ENCODE measurements around the gene SIGLECL1.

Gene SIGLECL1

DNA sequence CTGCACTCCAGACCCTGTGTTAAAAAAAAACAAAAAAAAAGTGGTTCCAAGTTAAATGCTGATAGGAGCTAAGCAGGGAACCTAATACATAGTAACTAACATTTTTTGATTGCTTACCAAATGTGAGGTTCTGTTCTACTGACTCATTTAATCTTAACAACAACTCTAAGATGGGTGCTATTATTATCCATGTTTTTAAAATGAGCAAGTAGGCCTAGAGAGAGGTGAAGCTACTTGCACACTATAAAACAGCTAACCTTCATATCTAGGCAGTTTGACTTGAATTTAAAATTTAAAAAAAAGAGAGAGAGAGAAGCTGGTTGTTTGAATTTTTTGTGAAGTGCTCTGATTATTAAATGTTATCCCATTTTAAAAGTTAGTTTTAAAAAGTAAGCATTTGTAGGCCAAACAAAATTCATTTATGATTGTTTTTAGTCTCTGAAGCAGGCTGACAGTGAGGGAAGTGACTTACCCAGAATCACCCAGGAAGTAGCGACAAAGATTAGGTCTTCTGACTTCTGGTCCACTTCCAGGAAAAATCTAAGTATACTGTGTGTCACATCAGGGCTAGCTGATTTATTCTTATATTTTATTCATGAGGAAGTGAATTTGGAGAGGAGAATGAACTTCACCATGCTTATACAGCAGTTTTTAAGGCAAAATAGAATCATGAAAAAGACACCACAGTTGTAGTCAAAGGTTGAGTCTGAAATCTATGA, 2.4 kb downstream of the SIGLECL1 start:
- DNase-seq, result peak; percentile 60

DNA sequence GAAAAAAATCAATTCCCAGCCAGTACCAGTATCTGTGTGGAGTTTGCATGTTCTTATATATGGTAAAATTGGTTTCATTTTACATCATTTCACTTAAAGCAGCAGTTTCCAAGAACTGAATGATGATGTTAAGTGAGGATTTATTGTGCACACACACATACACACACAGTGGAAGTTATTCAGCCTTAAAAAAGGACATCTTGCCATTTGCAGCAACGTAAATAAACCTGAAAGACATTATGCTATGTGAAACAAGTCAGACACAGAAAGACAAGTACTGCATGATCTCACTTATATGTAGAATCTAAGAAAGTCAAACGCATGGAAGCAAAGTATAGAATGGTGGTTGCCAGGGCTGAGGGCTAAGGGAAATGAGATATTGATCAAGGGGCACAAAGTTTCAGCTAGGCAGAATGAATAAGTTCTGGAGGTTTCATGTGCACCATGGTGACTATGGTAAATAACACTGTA, 5.3 kb downstream of the SIGLECL1 start:
- peak; percentile 77 for DNase-seq

- no peak for DNase-seq
Measured at GRCh38 chr19:51257471-51257870, 6.6 kb downstream of the SIGLECL1 start.

GRCh38 chr19:51258165-51259160, 7.6 kb downstream of the SIGLECL1 start:
- no peak for DNase-seq

DNA sequence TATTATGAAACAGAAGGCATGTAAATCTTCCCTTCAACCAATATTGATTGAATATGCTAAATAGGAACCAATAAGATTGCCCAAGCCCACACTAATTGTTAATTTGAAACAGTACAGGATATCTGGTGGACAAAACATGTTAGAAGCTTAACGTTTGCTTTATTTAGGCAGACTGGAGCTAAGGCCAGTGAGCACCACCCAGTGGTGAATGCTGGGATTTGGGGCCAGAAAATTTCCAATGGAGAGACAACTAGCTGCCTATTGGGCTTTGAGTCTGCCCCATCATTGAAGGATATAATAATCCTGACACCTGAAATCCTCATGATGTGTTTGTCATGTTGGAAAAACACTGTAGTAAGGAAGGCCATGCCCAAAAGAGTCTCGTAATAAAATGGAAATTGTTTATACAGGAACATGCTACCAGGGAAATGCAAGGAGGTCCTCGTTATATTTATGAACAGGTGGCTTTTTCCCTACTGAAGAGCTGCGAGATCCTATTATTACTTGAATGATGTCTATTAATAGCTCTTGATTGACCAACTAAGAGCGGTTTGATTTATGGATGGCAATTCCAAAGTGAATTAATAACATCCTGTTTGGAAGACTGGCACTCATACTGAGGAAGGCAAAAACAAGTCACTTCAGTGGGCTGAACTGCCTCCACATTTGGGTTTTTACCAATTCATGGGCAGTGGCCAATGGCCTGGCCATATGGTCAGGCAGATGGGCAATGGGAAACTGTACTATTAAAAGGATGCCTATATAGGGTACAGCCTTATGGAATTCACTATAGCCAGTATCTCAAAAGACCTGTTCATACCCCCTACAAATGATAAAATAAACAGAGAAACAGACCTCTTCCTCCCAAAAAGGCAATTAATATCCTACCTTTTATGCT, 8.7 kb downstream of the SIGLECL1 start:
- peak; percentile 76 for DNase-seq

GRCh38 chr19:51263808-51264207, 12.9 kb downstream of the SIGLECL1 start:
- no peak for DNase-seq

DNA sequence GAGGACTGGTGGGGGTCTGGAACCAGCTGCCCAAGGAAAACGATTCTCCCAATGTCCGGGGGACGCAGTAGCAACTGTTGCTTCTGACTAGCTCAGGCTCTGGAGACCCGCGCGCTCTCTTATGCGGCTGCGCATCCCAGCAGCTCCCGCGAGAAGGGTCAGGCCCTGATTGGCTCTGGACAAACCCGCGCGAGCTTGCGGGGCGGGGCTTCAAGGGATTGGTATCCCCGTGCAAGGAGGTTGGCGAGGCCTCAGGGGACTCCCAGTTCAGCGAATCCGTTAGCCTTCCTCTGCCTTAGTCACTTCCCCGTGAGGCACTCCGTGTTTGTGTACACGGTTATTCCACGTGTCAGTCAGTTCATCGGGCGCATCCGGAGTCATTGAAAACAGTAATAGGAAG, 20.2 kb downstream of the SIGLECL1 start:
- DNase-seq, result no peak

GRCh38 chr19:51272183-51272810, 21.4 kb downstream of the SIGLECL1 start:
- DNase-seq, result peak; percentile 60

- DNase-seq, result peak; percentile 28
Measured at GRCh38 chr19:51274049-51274770, 23.3 kb downstream of the SIGLECL1 start.

- no peak for DNase-seq
Measured at GRCh38 chr19:51277112-51277511, 26.2 kb downstream of the SIGLECL1 start.

- DNase-seq, result no peak
Measured at GRCh38 chr19:51282335-51282734, 31.5 kb downstream of the SIGLECL1 start.

DNA sequence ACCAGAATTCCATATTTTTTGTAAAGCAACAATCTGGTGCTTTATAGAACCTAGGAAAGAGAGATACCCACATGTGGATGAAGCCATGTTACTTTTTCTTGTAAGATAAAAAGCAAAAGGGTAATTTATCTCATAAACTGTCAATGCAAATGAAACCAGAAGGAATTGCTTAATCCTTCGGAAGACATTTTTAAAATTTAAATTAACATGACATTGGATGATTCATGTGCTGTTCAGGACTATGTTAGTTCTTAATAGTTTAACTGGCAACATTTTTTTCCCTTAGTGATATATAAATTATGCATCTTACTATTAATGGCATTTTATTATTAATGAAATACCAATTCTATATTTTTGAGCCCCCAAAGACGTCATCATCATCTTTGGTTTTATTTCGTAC, 34.8 kb downstream of the SIGLECL1 start:
- DNase-seq, result no peak

- no peak for DNase-seq
Measured at GRCh38 chr19:51289635-51290034, 38.8 kb downstream of the SIGLECL1 start.

- no peak for DNase-seq
Measured at GRCh38 chr19:51292971-51293370, 42.1 kb downstream of the SIGLECL1 start.

DNA sequence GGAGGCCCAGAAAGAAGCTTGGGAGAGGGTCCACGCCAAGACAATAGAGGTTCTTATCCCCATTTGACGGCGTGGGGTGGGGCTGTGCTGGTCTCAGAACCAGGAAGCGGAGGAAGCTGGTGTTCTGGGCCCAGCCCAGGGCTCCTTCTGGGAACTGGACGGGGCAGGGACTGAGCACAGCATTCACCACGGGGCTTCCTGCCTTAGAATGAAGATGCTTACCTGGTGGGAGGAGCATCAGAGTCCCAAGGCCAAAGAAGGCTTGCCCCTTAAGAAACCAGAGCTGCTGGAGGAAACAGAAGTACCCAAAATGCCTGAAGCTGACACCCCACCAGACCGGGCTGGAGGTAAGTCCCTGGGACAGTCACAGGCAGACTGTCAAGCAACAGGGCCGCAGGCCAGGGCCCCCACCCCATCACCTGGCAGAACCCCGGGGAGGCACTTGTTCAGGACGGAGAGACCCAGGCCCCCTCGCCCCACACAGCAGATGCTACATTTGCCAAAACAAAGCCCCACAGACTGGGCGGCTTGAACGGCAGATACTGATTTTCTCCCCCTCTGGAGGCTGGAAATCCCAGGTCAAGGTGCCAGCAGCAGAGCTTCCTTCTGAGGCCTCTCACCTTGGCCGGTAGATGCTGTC, 42.8 kb downstream of the SIGLECL1 start:
- no peak for DNase-seq

GRCh38 chr19:51294211-51294976, 43.5 kb downstream of the SIGLECL1 start:
- DNase-seq, result no peak

DNA sequence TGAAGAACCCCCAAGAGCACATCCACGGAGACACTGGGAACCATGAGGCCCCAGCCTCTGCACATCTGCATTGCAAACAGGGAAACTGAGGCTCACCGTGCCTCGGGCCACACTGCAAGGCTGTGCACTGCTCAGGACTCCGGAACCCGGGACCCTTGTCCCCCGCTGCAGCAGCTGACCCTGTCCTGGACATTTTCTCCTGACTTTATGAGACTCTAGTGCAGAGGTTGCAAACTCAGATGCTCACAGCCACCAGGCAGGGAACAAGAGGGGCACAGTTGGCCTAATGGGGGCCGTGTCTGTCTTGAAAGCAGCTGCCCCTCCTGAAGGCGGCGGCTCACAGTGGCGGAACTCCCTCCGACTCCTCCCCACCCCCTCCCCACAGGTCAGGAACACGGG, 44.1 kb downstream of the SIGLECL1 start:
- DNase-seq, result no peak

GRCh38 chr19:51295382-51296126, 44.7 kb downstream of the SIGLECL1 start:
- no peak for DNase-seq

DNA sequence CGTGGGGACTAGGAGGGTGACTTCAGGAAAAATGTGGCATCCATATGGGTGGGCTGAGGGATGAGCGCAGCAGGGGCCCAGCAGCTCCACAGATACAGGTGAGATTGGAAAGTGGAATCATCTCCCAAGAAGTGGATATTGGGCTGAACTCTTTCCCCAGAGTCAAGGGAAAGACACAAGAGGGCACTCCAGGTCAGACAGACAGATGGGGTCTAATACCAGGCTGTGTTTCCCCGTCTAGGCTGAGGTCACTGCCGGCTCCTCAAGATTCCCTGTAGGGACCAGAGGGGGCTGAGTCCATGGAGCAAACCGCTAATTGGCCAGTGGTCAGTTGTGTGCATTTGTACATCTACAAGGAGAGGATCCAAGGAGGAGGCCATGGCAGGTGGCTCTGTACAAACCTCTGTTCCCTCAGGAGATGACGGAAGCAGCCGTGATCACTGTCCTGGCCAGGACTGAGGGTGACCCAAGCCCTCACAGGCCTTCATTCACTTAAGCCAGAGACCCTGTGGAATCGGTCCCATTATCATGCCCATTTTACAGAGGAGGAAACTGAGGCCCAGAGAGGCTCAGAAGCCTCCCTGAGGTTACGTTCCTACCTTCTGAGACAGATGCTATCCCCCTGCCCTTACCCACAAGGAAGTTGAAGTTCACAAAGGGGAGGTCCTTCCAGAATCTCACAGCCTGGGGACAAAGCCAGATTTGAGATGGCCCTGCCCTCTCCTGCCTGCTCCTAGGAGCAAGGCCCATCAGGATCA, 45.6 kb downstream of the SIGLECL1 start:
- DNase-seq, result no peak
